Transverse colon (tissue), 4 donors: ENCODE measurements around the gene MYADML2. TPM values are rescaled to one million over a fixed set of nuclear protein-coding genes. Genes with fewer than 3 reads are reported as not detected.
A peak's percentile ranks its signal among the peaks of the same experiment; 100 is the strongest.

Experiments
- DNase-seq: peaks from one replicate; pipeline ENCODE4 v3.0.0-alpha.2; 2019
- H3K27ac ChIP-seq, 4 donors: fragments of 200-600 bp; sonication (generic); 2 replicates each; pipeline ENCODE4 v1.5.1; 2016 to 2018; ENCODE audit warnings: inconsistent platforms in 4 of 4
- H3K27me3 ChIP-seq: fragments of 200-600 bp; sonication (generic); 2 replicates; pipeline ENCODE4 v1.5.1; 2017; ENCODE audit warnings: inconsistent platforms
- H3K36me3 ChIP-seq, 4 donors: fragments of 200-600 bp; sonication (generic); 2 replicates each; pipeline ENCODE4 v1.5.1; 2017 to 2019; ENCODE audit warnings: inconsistent platforms in 4 of 4
- H3K4me1 ChIP-seq, 4 donors: fragments of 200-600 bp; sonication (generic); 2 replicates each; pipeline ENCODE4 v1.5.1; 2017 to 2020; ENCODE audit warnings: inconsistent platforms in 4 of 4
- H3K4me3 ChIP-seq, 4 donors: fragments of 200-600 bp; sonication (generic); 1 replicate in 1 of 4; 2 replicates in 3 of 4; pipeline versions ENCODE4 v1.5.1 to v1.6.1; 2017 to 2019; ENCODE audit warnings: inconsistent platforms in 4 of 4
- H3K9me3 ChIP-seq, 2 donors: fragments of 200-600 bp; sonication (generic); 2 replicates each; pipeline ENCODE4 v1.5.1; 2017 to 2019; ENCODE audit warnings: inconsistent platforms in 2 of 2
- CTCF ChIP-seq, 5 experiments: fragments of 200-600 bp in 3 of 5; fragments of 450-650 bp in 2 of 5; sonication (generic) in 3 of 5; IDR thresholded peaks; 1 replicate in 2 of 5; 2 replicates in 3 of 5; pipeline ENCODE4 v1.5.1; 2016 to 2017; ENCODE audit warnings: antibody characterized with exemption in 5 of 5, inconsistent platforms in 3 of 5, mild to moderate bottlenecking in 2 of 5, moderate library complexity in 1 of 5
- EP300 ChIP-seq: sonication (generic); formaldehyde crosslinking; IDR thresholded peaks from one replicate; pipeline ENCODE4 v1.6.1; 2017; ENCODE audit warnings: antibody characterized with exemption, low read depth
- POLR2A ChIP-seq: fragments of 450-650 bp; IDR thresholded peaks from one replicate; pipeline ENCODE4 v1.6.1; 2016; ENCODE audit warnings: antibody characterized with exemption, mild to moderate bottlenecking, moderate library complexity
- POLR2AphosphoS5 ChIP-seq, 3 donors: sonication (generic); formaldehyde crosslinking; IDR thresholded peaks; one replicate each; pipeline ENCODE4 v1.6.1; 2016; ENCODE audit warnings: antibody characterized with exemption in 3 of 3
- WGBS, 2 donors: methylation state at CpG; one replicate each; pipeline ENCODE4 v1.1.5; 2018; ENCODE audit warnings: low coverage in 1 of 2; 5-methylcytosine and 5-hydroxymethylcytosine counted together
- in situ Hi-C, 4 donors: fragments of 200-750 bp; cut with MboI; loops; one replicate each; pipeline versions ENCODE4 v1.15.0 to v1.15.1; 2017; ENCODE audit warnings: low sequenced_read_pairs in 3 of 4, low pct_ligation_motif_present in 1 of 4, low pct_unique_long_range_greater_than_20kb in 1 of 4
- intact Hi-C: fragments of 100-400 bp; cut with DNase I; formaldehyde crosslinking; loops from one replicate; pipeline ENCODE4 v1.15.1; 2023; ENCODE audit warnings: low total_unique reads
- total RNA-seq, 4 donors: library from RNA; depleted of rRNA; stranded (reverse); fragments of >200 nt; gene quantifications; one replicate each; pipeline ENCODE4 v1.1.0, GENCODE V29; 2016

Gene MYADML2
- total RNA-seq, 4 donors from 2014 or later = not detected

DNA sequence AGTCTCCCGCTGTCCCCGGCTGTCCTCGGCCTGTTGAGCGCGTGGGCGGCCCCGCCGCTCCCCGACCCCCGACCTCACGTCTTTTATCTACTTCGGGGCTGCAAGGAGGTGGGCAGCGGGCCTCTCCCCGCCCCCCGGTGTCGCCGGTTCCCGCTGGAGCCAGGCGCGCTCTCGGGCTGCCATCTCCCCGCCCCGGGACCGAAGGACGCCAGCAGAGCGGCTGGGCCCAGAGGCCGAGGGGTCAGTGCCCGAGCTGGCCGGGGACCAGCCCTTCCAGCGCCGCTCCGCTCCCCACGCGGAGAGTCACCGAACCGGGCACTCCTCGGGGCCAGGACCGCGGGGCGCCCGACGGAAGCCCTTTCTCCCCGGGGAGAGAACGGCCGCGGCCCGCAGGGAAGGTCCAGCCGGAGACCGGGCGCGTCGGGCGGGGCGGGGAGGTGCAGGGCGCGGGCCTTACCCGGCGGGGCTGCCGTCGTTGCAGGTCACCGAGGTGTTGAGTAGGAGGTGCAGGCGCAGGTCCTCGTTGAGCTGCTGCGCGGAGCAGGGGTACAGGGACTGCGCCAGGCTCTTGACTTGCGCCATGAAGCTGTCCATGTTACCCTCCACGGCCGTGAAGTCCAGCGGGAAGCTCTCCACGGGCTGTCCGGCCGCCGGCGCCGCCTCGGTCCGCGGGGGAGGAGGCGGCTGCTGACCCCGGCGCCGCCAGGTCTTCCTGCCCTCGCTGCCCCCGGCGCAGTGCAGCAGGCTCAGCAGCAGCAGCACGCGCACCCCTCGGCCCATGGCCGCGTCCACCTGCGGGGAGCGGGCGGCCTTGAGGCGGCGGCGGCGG lies 13.3 kb upstream of the MYADML2 start:
- in situ Hi-C loops (loop anchor here in 1 of 4 donors (25.0 kb wide), 1 partner anchor 202 kb away; no protein-coding TSS in a partner anchor), intact Hi-C loops (no loop called here)
- Histone ChIP-seq H3K4me3 (peak overlapping the region in 3 of 4 donors; percentile 15 to 49 (median 48)), H3K27ac (no peak overlapping the region), H3K4me1 (peaks cover 6 to 22% (median 17%) of the 10 kb centered on the region in 4 donors), H3K36me3 (no peaks in the 10 kb centered on the region), H3K9me3 (no peaks in the 10 kb centered on the region), H3K27me3 (peaks cover 87% of the 10 kb centered on the region)
- no peak for TF ChIP-seq POLR2A
- TF ChIP-seq CTCF (IDR thresholded peaks at IDR 0.05) = no peak
- no peak for TF ChIP-seq POLR2AphosphoS5 (IDR thresholded peaks at IDR 0.05)
- TF ChIP-seq EP300 = no peak
- no peak for DNase-seq
- 5% methylated on average over 61 of the region's 98 CpGs; no CpG with 5 or more reads in 1 of the 2 donors for WGBS, 2 donors

- no peak for TF ChIP-seq EP300
- peak in 4 of 5 experiments; percentile 45 to 79 (median 56) for TF ChIP-seq CTCF (IDR thresholded peaks at IDR 0.05)
- intact Hi-C loops (loop anchor here (2.0 kb wide), 1 partner anchor 61 kb away; no protein-coding TSS in a partner anchor), in situ Hi-C loops (loop anchor here in 1 of 4 donors (25.0 kb wide), 1 partner anchor 203 kb away; no protein-coding TSS in a partner anchor)
- H3K4me3 ChIP-seq = peak overlapping the region in 3 of 4 donors; percentile 15 to 49 (median 48)
- WGBS, 2 donors = 2% methylated on average over 71 of the region's 112 CpGs; no CpG with 5 or more reads in 1 of the 2 donors
- peaks cover 6 to 22% (median 17%) of the 10 kb centered on the region in 4 donors for H3K4me1 ChIP-seq
- DNase-seq = peak; percentile 82
- H3K27me3 ChIP-seq = peaks cover 80% of the 10 kb centered on the region
- no peak overlapping the region for H3K27ac ChIP-seq
- H3K9me3 ChIP-seq = no peaks in the 10 kb centered on the region
- H3K36me3 ChIP-seq = no peaks in the 10 kb centered on the region
These were observed 12.5 kb upstream of the MYADML2 start for GRCh38 chr17:81959362-81960129.

DNA sequence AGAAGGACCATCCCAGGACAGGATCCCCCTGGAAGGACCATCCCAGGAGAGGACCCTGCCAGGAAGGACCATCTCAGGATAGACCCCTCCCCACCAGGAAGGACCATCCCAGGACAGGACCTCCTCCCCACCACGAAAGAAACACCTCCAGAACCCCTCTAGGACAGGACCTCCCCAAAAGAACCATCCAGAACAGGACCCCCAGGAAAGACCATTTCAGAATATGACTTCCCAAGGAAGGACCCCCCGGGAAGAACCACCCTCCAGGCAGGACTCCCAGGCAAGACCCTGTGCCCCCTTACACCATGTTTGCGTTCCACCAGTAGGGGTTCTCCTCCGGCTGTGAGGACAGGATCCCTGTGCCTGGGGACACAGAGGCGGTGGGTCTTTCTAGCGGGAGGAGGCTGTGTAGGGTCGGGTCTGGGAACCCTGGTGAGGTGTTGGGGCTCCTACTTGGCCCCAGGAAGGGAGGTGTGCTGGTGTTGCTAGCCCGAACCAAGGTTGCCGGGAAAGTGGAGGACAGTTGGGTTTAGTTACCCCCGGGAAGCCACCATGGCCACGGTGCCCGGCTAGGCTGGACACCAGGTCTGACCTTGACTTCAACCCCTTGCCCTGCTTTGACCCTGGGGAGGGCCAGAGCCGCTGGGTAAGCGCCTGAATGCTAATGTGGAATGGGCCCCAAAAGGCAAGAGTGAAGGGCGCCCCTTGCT lies 11.8 kb upstream of the MYADML2 start:
- Histone ChIP-seq H3K27me3 (peaks cover 72% of the 10 kb centered on the region), H3K4me1 (peaks cover 6 to 22% (median 17%) of the 10 kb centered on the region in 4 donors), H3K36me3 (no peaks in the 10 kb centered on the region), H3K4me3 (peak overlapping the region in 1 of 4 donors; percentile 49), H3K27ac (no peak overlapping the region), H3K9me3 (no peaks in the 10 kb centered on the region)
- in situ Hi-C loops = loop anchor here in 1 of 4 donors (25.0 kb wide), 1 partner anchor 204 kb away; no protein-coding TSS in a partner anchor
- no peak for TF ChIP-seq CTCF (IDR thresholded peaks at IDR 0.05)
- TF ChIP-seq EP300 = no peak
- TF ChIP-seq POLR2AphosphoS5 (IDR thresholded peaks at IDR 0.05) = no peak
- TF ChIP-seq POLR2A = no peak
- no peak for DNase-seq
- intact Hi-C loops = loop anchor here (2.0 kb wide), 1 partner anchor 62 kb away; no protein-coding TSS in a partner anchor
- 40 to 60% methylated on average over 3 to 14 of the region's 15 CpGs for WGBS, 2 donors
